ENCODE data around the gene UNC5CL. TPM values are rescaled to one million over a fixed set of nuclear protein-coding genes. Genes with fewer than 3 reads are reported as not detected.

Gene UNC5CL
- total RNA-seq, 1 donor from 2014 or later = 0.25 TPM

DNA sequence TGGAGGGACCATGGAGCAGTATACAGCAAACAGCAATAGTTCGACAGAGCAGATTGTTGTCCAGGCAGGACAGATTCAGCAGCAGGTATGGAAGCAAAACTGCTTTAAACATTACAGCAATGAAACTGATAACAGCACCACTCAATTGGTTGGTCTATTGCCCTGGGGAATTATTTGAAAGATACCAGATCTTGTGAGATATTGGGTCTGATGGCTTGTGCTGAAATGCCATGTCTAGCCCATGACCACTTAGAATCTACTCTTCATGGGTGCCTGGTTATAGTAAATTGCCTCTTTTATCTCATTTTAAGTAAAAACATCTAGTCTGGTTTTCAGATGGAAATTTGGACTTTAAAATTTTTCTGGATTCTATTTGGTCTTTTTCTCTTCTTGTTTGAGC lies 40.1 kb upstream of the UNC5CL start:
- no peak overlapping the region for H3K4me3 Mint-ChIP-seq (ENCODE audit: unreplicated experiment)
- peaks cover 14% of the 10 kb centered on the region for H3K36me3 Mint-ChIP-seq (ENCODE audit: low read depth)
- no peaks in the 10 kb centered on the region for H3K9me3 Mint-ChIP-seq (ENCODE audit: low read depth)
- H3K27ac Mint-ChIP-seq (ENCODE audit: unreplicated experiment) = no peak overlapping the region
- H3K4me1 Mint-ChIP-seq (ENCODE audit: low read depth) = peaks cover 27% of the 10 kb centered on the region
- no peaks in the 10 kb centered on the region for H3K27me3 Mint-ChIP-seq (ENCODE audit: low read depth)
- no peak for DNase-seq (ENCODE audit: low spot score)
- TF ChIP-seq, protein P1, sequence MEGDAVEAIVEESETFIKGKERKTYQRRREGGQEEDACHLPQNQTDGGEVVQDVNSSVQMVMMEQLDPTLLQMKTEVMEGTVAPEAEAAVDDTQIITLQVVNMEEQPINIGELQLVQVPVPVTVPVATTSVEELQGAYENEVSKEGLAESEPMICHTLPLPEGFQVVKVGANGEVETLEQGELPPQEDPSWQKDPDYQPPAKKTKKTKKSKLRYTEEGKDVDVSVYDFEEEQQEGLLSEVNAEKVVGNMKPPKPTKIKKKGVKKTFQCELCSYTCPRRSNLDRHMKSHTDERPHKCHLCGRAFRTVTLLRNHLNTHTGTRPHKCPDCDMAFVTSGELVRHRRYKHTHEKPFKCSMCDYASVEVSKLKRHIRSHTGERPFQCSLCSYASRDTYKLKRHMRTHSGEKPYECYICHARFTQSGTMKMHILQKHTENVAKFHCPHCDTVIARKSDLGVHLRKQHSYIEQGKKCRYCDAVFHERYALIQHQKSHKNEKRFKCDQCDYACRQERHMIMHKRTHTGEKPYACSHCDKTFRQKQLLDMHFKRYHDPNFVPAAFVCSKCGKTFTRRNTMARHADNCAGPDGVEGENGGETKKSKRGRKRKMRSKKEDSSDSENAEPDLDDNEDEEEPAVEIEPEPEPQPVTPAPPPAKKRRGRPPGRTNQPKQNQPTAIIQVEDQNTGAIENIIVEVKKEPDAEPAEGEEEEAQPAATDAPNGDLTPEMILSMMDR (IDR thresholded peaks at IDR 0.05) = no peak

DNA sequence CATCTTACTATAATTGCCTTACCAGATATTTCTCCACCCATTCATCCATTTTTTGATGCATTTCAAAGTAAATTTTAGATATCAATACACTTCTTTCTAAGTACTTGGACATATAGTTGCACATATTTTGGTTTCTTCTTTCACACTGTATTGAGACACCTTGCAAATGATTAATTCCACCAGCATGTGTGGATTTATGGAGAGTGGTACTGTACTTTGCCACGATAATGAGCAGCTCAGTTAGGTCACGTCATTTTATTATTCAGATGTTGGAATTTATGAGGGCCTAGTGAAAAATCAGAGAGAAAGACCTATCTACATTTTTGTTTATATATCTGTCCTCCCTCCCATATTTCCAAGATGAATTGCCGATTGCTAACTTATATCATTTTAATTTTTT lies 39.1 kb upstream of the UNC5CL start:
- H3K4me1 Mint-ChIP-seq (ENCODE audit: low read depth) = peaks cover 31% of the 10 kb centered on the region
- peaks cover 7% of the 10 kb centered on the region for H3K36me3 Mint-ChIP-seq (ENCODE audit: low read depth)
- TF ChIP-seq, protein P1 (IDR thresholded peaks at IDR 0.05) = no peak
- H3K9me3 Mint-ChIP-seq (ENCODE audit: low read depth) = no peaks in the 10 kb centered on the region
- no peak overlapping the region for H3K4me3 Mint-ChIP-seq (ENCODE audit: unreplicated experiment)
- no peak for DNase-seq (ENCODE audit: low spot score)
- H3K27ac Mint-ChIP-seq (ENCODE audit: unreplicated experiment) = no peak overlapping the region
- H3K27me3 Mint-ChIP-seq (ENCODE audit: low read depth) = no peaks in the 10 kb centered on the region

DNA sequence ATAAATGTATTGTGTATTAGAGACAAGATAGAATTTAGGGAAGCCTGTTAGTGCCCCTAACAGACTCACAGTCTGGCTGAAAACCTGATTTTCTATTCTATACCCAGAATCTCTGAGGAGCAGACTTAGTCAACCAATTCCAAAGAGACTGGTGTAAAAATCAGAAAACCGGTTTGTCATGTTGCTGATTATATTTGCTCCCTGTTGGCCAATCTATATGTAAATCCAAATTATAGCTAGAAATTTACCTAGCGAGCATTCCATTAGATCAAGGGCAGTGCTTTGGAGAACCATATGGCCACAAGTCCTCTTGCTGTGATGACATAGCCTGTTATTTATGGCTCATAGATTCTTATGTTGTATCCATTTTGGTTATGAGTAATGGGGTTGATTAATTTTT lies 38.5 kb upstream of the UNC5CL start:
- TF ChIP-seq, protein P1 (IDR thresholded peaks at IDR 0.05) = no peak
- Mint-ChIP-seq H3K27ac (ENCODE audit: unreplicated experiment) (no peak overlapping the region), H3K27me3 (ENCODE audit: low read depth) (no peaks in the 10 kb centered on the region), H3K36me3 (ENCODE audit: low read depth) (peaks cover 7% of the 10 kb centered on the region), H3K4me1 (ENCODE audit: low read depth) (peaks cover 31% of the 10 kb centered on the region), H3K4me3 (ENCODE audit: unreplicated experiment) (no peak overlapping the region), H3K9me3 (ENCODE audit: low read depth) (no peaks in the 10 kb centered on the region)
- DNase-seq (ENCODE audit: low spot score) = no peak

DNA sequence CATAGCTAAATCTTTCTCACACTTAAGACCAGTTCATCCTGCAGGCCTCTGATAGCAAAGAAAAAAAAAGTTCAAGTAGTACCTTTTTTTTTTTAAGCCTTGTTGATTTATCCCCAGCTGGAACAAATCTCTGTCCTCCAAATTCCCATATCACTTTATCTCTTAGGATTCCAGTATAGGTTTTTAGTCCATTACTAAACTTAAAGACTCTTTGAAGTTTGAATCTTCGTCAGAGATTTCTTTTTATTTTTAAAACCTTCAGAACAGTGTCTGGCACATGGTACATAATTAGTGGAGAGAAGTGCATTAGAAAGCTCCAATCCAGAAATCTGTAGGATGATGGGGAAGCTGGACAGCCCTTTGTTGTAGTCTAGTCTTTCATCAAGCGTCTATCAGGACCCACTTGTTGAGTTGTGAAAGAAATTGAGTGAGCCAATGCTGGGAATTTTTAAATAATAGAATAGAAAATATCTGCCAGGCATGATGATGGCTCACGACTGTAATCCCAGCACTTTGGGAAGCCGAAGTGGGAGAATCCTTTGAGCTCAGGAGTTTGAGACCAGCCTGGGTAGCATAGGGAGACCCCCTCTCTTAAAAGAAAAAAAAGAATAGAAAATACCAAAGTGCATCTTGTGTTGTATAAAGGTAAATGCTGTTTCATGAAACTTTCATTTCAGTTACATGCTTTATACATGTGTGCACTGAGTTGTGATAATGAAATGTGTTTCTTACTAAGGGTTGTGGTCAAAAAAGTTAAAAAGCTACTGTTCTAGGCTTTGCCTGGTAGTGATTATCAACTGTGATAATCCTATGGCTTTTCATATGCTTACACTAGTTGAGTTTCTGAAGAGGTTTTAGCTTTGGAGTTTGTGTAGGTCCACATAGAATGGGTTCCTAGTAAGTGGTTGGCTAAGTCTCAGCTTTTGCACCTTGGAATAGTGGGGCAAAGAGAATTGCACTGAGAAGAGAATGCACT lies 36.9 kb upstream of the UNC5CL start:
- DNase-seq (ENCODE audit: low spot score) = no peak
- TF ChIP-seq, protein P1 (IDR thresholded peaks at IDR 0.05) = no peak
- Mint-ChIP-seq H3K27me3 (ENCODE audit: low read depth) (no peaks in the 10 kb centered on the region), H3K4me1 (ENCODE audit: low read depth) (peaks cover 38% of the 10 kb centered on the region), H3K27ac (ENCODE audit: unreplicated experiment) (peak overlapping the region; percentile 45), H3K9me3 (ENCODE audit: low read depth) (no peaks in the 10 kb centered on the region), H3K36me3 (ENCODE audit: low read depth) (peaks cover 7% of the 10 kb centered on the region), H3K4me3 (ENCODE audit: unreplicated experiment) (no peak overlapping the region)

DNA sequence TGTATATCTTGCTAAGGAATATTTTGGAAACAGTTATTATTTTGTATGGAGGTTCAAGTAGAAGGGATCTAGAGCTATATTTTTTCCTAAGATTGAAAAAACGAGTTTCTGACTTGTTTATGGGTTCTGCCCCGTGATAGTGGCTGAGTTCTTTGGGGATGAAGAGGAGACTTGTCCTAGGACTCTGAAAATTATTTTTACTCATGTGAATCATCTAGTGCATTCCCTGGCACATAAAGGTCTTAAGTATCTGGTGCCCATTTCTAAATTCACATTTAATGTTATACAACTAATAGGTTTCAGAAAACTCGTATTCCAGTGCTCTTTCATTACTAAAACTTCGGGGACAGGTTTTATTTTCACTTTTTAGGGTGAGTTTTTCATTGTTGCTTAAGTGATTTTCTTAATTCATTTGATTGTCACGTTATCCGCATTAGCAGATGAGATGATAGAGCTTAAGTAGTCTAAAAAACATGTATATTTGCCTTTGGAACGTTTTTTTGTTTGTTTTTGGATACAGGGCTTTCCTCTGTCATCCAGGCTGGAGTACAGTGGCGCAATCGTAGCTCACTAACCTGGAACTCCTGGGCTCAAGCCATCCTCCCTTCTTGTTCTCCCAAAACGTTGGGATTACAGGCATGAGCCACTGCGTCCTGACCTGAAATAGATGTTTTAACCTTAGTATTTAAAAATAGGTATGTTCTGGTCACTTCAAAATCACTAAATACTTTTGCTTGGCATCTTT lies 35.8 kb upstream of the UNC5CL start:
- DNase-seq (ENCODE audit: low spot score) = no peak
- no peaks in the 10 kb centered on the region for H3K27me3 Mint-ChIP-seq (ENCODE audit: low read depth)
- H3K4me1 Mint-ChIP-seq (ENCODE audit: low read depth) = peaks cover 43% of the 10 kb centered on the region
- peak overlapping the region; percentile 90 for H3K4me3 Mint-ChIP-seq (ENCODE audit: unreplicated experiment)
- H3K36me3 Mint-ChIP-seq (ENCODE audit: low read depth) = peaks cover 2% of the 10 kb centered on the region
- peak overlapping the region; percentile 89 for H3K27ac Mint-ChIP-seq (ENCODE audit: unreplicated experiment)
- H3K9me3 Mint-ChIP-seq (ENCODE audit: low read depth) = no peaks in the 10 kb centered on the region
- TF ChIP-seq, protein P1 (IDR thresholded peaks at IDR 0.05) = no peak
